Mesothelial cell of epicardium (in vitro differentiated cells): ENCODE results near the gene OLR1. TPM values are rescaled to one million over a fixed set of nuclear protein-coding genes. Genes with fewer than 3 reads are reported as not detected.

Source experiments
- DNase-seq, 2 experiments: peaks; one replicate each; pipeline ENCODE4 v3.0.0; 2021; ENCODE audit warnings: low spot score in 2 of 2; ENCODE audit not compliant: unreplicated experiment in 2 of 2
- H3K27ac Mint-ChIP-seq: 2 replicates; pipeline ENCODE4 v1.8.0; 2021; ENCODE audit warnings: mixed read lengths
- H3K27me3 Mint-ChIP-seq: 2 replicates; pipeline ENCODE4 v1.8.0; 2021; ENCODE audit warnings: low read depth, mixed read lengths
- H3K36me3 Mint-ChIP-seq: 2 replicates; pipeline ENCODE4 v1.8.0; 2021; ENCODE audit warnings: mixed read lengths
- H3K4me1 Mint-ChIP-seq: 2 replicates; pipeline ENCODE4 v1.8.0; 2021; ENCODE audit warnings: mixed read lengths
- H3K4me3 Mint-ChIP-seq: 2 replicates; pipeline ENCODE4 v1.8.0; 2021; ENCODE audit warnings: mild to moderate bottlenecking, moderate library complexity, mixed read lengths
- H3K9me3 Mint-ChIP-seq: 2 replicates; pipeline ENCODE4 v1.8.0; 2021; ENCODE audit warnings: mixed read lengths
- total RNA-seq: library from RNA; stranded (reverse); gene quantifications from 3 replicates; pipeline ENCODE4 v1.2.1, GENCODE V29; 2021
- TF ChIP-seq, protein P1 (sequence below): fragments of 200-600 bp; sonication (generic); IDR thresholded peaks from one replicate; pipeline ENCODE4 v1.5.0; 2021; ENCODE audit warnings: antibody characterized with exemption; ENCODE audit not compliant: unreplicated experiment

The OLR1 gene
- total RNA-seq, 1 donor from 2014 or later = 1.7 TPM

DNA sequence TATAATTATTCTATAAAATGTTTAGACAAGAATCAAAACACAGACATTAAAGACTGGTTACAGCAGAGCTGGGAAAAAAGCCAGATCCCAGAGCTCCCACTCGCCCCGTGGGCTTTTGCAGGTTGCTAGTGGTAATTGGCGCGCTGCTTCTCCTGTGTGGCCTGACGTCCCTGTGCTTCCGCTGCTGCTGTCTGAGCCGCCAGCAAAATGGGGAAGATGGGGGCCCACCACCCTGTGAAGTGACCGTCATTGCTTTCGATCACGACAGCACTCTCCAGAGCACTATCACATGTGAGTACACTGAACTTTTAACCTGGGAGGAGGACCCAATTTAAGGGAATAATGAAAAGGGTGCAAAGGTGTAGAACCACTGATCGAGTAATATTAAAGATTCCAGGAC, 14.4 kb upstream of the OLR1 start:
- Mint-ChIP-seq H3K27ac (peak overlapping the region; percentile 71), H3K4me3 (no peak overlapping the region), H3K27me3 (no peaks in the 10 kb centered on the region), H3K4me1 (peaks cover 43% of the 10 kb centered on the region), H3K36me3 (no peaks in the 10 kb centered on the region), H3K9me3 (no peaks in the 10 kb centered on the region)
- no peak for DNase-seq
- TF ChIP-seq, protein P1, sequence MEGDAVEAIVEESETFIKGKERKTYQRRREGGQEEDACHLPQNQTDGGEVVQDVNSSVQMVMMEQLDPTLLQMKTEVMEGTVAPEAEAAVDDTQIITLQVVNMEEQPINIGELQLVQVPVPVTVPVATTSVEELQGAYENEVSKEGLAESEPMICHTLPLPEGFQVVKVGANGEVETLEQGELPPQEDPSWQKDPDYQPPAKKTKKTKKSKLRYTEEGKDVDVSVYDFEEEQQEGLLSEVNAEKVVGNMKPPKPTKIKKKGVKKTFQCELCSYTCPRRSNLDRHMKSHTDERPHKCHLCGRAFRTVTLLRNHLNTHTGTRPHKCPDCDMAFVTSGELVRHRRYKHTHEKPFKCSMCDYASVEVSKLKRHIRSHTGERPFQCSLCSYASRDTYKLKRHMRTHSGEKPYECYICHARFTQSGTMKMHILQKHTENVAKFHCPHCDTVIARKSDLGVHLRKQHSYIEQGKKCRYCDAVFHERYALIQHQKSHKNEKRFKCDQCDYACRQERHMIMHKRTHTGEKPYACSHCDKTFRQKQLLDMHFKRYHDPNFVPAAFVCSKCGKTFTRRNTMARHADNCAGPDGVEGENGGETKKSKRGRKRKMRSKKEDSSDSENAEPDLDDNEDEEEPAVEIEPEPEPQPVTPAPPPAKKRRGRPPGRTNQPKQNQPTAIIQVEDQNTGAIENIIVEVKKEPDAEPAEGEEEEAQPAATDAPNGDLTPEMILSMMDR = no peak

DNA sequence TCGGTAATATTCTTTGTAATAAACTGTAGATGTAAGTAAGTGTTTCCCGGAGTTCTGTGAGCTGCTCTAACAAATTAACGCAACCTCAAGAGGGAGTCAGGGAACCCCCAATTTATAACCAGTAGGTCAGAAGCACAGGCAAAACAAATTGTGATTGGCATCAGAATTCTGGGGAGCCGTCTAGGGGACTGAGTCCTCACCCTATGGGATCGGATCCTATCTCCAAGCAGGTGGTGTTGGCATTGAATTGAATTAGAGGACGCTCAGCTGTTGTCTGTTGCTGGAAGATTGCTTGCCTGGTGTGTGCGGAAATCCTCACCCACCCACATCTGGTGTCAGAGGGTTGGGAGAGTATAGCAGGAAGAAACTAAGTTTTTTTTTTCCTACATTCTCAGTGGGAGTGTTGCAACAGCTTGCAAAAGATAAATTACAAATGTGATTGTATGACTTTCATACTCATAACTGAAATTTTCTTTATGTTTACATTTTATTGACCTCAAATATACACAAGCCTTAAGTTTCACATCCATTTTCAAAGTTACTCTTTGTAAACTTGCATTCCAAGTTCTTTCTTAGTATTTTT, 12.4 kb upstream of the OLR1 start:
- H3K27ac Mint-ChIP-seq = peak overlapping the region; percentile 80
- H3K36me3 Mint-ChIP-seq = no peaks in the 10 kb centered on the region
- no peaks in the 10 kb centered on the region for H3K9me3 Mint-ChIP-seq
- H3K4me1 Mint-ChIP-seq = peaks cover 38% of the 10 kb centered on the region
- H3K27me3 Mint-ChIP-seq = no peaks in the 10 kb centered on the region
- TF ChIP-seq, protein P1 = no peak
- no peak for DNase-seq
- H3K4me3 Mint-ChIP-seq = no peak overlapping the region

DNA sequence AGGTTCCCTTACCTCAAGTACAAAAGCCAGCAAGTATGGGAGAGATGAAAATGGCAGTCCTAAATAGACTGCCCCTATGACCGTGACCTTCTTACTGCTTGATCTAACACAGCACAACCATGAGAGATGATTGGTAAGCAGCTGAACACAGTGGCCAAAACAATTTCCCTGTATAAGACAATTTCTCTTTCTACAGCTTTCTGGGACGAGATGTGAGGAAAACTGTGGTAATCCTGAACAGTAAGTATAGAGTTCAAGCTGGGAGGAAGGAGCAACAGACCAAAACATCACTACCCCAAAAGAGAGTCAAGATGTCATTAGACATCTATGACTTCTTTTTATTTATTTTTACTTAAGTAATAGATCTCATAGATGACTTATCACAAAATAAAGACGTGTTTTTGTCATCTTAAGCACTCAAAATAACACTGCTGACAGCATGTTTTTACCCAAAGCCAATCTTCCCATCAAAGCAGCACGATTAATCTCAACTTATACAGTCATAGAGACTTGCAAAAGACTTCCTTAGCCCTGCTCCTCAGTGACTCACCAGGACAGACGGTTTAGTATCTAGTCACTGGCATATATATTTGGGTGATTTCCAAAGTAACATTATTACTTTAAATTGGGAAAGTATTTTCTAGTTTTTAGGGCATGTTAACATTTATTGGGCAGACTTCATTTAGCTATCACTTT, 10.6 kb upstream of the OLR1 start:
- H3K27me3 Mint-ChIP-seq = no peaks in the 10 kb centered on the region
- H3K36me3 Mint-ChIP-seq = no peaks in the 10 kb centered on the region
- H3K4me1 Mint-ChIP-seq = peaks cover 47% of the 10 kb centered on the region
- TF ChIP-seq, protein P1 = no peak
- H3K27ac Mint-ChIP-seq = peak overlapping the region; percentile 11
- DNase-seq = no peak
- no peak overlapping the region for H3K4me3 Mint-ChIP-seq
- no peaks in the 10 kb centered on the region for H3K9me3 Mint-ChIP-seq

DNA sequence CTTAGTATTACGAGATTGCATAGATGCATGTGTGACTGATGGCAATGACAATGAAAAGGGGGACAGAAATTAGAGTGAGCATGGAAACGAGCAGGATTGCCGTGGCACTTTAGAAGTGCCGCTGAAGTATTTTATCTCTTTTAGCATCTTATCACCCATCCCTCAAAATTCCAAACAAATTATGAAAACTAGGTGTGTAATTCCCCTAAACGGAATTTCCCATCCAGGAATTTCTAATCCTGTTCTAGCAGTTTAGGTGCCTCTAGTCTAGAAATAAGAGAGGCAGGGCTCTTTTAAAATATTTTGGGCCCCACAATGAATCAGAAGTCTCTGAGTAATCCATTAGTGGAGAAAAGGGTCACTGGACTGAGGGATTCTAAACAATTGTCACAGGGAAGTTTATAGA, 7.8 kb upstream of the OLR1 start:
- H3K27me3 Mint-ChIP-seq = no peaks in the 10 kb centered on the region
- H3K4me3 Mint-ChIP-seq = peak overlapping the region; percentile 1
- peaks cover 54% of the 10 kb centered on the region for H3K4me1 Mint-ChIP-seq
- TF ChIP-seq, protein P1 = no peak
- H3K9me3 Mint-ChIP-seq = no peaks in the 10 kb centered on the region
- DNase-seq = no peak
- no peaks in the 10 kb centered on the region for H3K36me3 Mint-ChIP-seq
- H3K27ac Mint-ChIP-seq = peak overlapping the region; percentile 89

DNA sequence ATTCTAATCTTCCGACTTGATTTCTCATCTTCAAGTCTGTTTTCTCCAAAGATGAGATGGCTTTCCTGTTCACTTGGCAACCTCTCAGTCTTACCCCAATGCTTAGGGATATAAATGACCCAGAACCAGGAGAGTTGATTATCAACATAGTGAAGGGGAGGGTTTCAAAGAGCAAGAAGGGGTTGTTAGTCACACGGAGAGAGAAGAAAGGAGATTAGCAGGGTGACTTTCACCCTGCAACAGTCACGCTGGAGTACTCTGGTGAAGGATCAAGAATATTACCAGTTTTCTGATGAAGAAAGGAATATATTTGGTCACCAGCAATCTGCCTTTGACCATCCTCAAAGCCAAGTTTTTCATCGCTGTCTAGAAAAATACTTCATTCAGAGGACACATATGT, 6.9 kb upstream of the OLR1 start, which contains the start of gene TMEM52B:
Gene TMEM52B, plus strand, starts transcription at position 212 of the 400 bp plus-strand sequence. CDS start 543 bp downstream, outside the sequence.
- Mint-ChIP-seq H3K4me3 (peak within 1 kb of the TSS; percentile 1), H3K27me3 (no peaks in the 10 kb centered on the region), H3K27ac (peak within 1 kb of the TSS; percentile 89), H3K9me3 (no peaks in the 10 kb centered on the region), H3K36me3 (no peaks in the 10 kb centered on the region), H3K4me1 (peaks cover 46% of the 10 kb centered on the region)
- TF ChIP-seq, protein P1 = no peak
- DNase-seq = no peak
